ENCODE data around the gene ELL2. TPM values are rescaled to one million over a fixed set of nuclear protein-coding genes. Genes with fewer than 3 reads are reported as not detected.

ELL2 gene
- total RNA-seq, 4 donors from 2014 or later = 32.4 to 50.3 (median 45.1) TPM

GRCh38 chr5:95886340-95887044 lies 75.2 kb downstream of the ELL2 start:
- TF ChIP-seq, protein P1, sequence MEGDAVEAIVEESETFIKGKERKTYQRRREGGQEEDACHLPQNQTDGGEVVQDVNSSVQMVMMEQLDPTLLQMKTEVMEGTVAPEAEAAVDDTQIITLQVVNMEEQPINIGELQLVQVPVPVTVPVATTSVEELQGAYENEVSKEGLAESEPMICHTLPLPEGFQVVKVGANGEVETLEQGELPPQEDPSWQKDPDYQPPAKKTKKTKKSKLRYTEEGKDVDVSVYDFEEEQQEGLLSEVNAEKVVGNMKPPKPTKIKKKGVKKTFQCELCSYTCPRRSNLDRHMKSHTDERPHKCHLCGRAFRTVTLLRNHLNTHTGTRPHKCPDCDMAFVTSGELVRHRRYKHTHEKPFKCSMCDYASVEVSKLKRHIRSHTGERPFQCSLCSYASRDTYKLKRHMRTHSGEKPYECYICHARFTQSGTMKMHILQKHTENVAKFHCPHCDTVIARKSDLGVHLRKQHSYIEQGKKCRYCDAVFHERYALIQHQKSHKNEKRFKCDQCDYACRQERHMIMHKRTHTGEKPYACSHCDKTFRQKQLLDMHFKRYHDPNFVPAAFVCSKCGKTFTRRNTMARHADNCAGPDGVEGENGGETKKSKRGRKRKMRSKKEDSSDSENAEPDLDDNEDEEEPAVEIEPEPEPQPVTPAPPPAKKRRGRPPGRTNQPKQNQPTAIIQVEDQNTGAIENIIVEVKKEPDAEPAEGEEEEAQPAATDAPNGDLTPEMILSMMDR (IDR thresholded peaks at IDR 0.05) = no peak
- TF ChIP-seq POLR2A (IDR thresholded peaks at IDR 0.05) = no peak
- WGBS, 2 donors = 97% methylated on average over 1 of the region's 1 CpG
- no peak overlapping the region for H3K4me3 ChIP-seq (ENCODE audit: low read depth, poor library complexity, severe bottlenecking)
- intact Hi-C loops (cut with DNase I; ENCODE audit: low total_unique reads) = no loop called here
- no peak for DNase-seq (ENCODE audit: low spot score in 2 of 2)

DNA sequence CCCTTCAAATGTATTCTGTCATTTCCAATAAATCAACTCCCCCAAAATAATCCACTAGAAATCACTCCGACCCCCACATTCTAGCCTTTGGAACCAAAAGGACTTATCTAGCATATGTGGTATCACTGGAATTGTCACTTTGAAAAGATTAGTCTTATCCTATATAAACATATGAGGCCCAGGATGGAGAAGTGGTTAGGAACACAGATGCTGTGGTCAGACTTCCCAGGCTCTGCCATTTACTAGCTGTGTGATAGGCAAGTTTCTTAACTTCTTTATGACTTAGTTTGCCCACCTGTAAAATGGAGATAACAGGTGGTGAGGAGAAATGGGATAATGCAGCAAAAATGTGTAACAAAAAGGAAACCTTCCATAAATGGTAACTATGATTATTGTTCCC lies 77.1 kb downstream of the ELL2 start:
- 74 to 81% methylated on average over 1 of the region's 1 CpG for WGBS, 2 donors
- TF ChIP-seq, protein P1 (IDR thresholded peaks at IDR 0.05) = no peak
- TF ChIP-seq POLR2A (IDR thresholded peaks at IDR 0.05) = no peak
- no peak for DNase-seq (ENCODE audit: low spot score in 2 of 2)
- intact Hi-C loops (cut with DNase I; ENCODE audit: low total_unique reads) = no loop called here
- no peak overlapping the region for H3K4me3 ChIP-seq (ENCODE audit: low read depth, poor library complexity, severe bottlenecking)

GRCh38 chr5:95884017-95884325 lies 77.7 kb downstream of the ELL2 start:
- WGBS, 2 donors = 53 to 64% methylated on average over 4 of the region's 4 CpGs
- TF ChIP-seq POLR2A (IDR thresholded peaks at IDR 0.05) = no peak
- intact Hi-C loops (cut with DNase I; ENCODE audit: low total_unique reads) = no loop called here
- no peak overlapping the region for H3K4me3 ChIP-seq (ENCODE audit: low read depth, poor library complexity, severe bottlenecking)
- DNase-seq (ENCODE audit: low spot score in 2 of 2) = no peak

GRCh38 chr5:95883185-95884016 lies 78.2 kb downstream of the ELL2 start:
- no peak overlapping the region for H3K4me3 ChIP-seq (ENCODE audit: low read depth, poor library complexity, severe bottlenecking)
- 69 to 76% methylated on average over 4 of the region's 4 CpGs for WGBS, 2 donors
- DNase-seq (ENCODE audit: low spot score in 2 of 2) = no peak
- intact Hi-C loops (cut with DNase I; ENCODE audit: low total_unique reads) = no loop called here
- no peak for TF ChIP-seq POLR2A (IDR thresholded peaks at IDR 0.05)
- TF ChIP-seq, protein P1 (IDR thresholded peaks at IDR 0.05) = no peak

GRCh38 chr5:95881833-95882232 lies 79.8 kb downstream of the ELL2 start:
- no peak overlapping the region for H3K4me3 ChIP-seq (ENCODE audit: low read depth, poor library complexity, severe bottlenecking)
- TF ChIP-seq, protein P1 (IDR thresholded peaks at IDR 0.05) = no peak
- TF ChIP-seq POLR2A (IDR thresholded peaks at IDR 0.05) = no peak
- intact Hi-C loops (cut with DNase I; ENCODE audit: low total_unique reads) = no loop called here
- DNase-seq (ENCODE audit: low spot score in 2 of 2) = no peak
- WGBS, 2 donors = 53 to 57% methylated on average over 5 of the region's 5 CpGs

DNA sequence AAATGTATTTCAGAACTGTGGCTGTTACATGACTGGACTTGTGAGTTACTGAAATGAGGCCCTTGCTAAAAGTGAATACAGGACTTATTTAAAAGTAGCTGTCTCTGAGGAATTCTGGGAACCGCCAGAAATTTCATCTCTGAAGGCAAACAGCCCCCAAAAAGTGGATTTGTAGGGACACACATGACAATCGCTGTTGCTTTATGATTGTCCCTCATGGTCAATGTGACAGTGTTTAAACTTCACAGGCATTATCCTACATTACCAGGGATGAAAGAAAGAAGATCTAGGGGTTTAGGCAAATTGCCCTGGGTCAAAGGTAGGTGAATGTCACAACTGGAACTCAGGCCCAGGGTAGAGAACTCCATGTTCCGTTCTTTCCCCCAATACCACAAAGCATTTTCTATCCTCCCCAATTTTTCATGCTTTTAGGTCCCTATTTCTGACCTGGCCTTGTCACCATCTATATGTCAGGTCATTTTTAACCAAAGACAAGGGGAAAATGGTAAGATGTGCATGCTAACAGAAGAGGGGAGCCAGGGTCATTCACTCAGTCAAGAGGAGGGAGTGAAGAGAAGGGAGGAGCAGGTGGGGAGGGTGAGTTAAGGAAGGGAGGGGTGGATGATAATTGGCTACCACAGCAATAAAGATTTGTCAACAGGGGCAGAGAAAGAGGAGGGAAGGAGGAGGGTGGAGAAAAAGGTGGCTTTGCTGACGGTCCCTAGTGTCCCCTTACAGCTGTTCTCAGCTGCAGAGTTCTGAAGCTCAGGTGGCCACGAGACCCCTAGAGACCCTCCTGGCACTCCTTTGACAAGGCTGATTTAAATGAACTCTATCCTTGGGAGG lies 81.3 kb downstream of the ELL2 start:
- TF ChIP-seq, protein P1 (IDR thresholded peaks at IDR 0.05) = no peak
- TF ChIP-seq POLR2A (IDR thresholded peaks at IDR 0.05) = no peak

More for the DNA sequence above, 81.3 kb downstream of the ELL2 start:
- 75 to 76% methylated on average over 5 of the region's 5 CpGs for whole genome bisulfite sequencing, 2 donors
- intact Hi-C loops (cut with DNase I; ENCODE audit: low total_unique reads) = no loop called here
- no peak overlapping the region for H3K4me3 ChIP-seq (ENCODE audit: low read depth, poor library complexity, severe bottlenecking)
- DNase-seq (ENCODE audit: low spot score in 2 of 2) = no peak
